Measurements from ENCODE around the gene FRMD4A.

FRMD4A gene

DNA sequence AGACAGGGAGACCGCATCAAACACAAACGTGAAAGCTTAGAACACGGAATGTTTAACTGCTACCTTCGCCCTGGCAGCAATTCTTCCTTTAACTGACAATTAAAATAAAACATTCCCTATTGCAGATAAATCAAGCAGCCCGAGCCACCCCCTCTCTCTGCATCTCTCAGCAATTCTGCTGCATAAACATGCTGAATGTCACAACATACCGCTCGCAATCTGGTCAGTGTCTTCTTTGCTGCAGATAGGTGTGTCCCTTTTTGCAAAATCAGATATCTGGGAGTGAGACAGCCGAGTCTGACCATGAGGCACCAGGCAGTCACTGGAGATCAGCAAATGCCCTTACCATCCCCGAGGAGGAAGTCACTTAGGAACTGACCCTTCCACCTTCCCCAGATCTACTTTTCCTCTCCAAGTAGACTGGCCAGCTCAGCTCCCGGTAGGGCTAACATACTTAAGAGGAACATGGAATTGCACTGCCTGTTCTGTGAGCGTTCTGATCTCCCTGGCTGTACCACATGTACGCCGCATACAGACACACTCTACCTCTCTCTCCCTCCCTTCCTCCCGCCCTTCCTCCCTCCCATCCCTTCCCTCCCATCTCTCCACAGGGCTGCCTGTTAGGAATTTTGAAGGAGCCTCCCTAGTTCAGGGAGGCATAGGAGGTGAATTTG, at the start of gene FRMD4A:
TSS of gene FRMD4A (minus strand) at position 537 of the 674 bp plus-strand sequence.
- no peak for DNase-seq (ENCODE audit: low read depth)
- TF ChIP-seq, protein P1, sequence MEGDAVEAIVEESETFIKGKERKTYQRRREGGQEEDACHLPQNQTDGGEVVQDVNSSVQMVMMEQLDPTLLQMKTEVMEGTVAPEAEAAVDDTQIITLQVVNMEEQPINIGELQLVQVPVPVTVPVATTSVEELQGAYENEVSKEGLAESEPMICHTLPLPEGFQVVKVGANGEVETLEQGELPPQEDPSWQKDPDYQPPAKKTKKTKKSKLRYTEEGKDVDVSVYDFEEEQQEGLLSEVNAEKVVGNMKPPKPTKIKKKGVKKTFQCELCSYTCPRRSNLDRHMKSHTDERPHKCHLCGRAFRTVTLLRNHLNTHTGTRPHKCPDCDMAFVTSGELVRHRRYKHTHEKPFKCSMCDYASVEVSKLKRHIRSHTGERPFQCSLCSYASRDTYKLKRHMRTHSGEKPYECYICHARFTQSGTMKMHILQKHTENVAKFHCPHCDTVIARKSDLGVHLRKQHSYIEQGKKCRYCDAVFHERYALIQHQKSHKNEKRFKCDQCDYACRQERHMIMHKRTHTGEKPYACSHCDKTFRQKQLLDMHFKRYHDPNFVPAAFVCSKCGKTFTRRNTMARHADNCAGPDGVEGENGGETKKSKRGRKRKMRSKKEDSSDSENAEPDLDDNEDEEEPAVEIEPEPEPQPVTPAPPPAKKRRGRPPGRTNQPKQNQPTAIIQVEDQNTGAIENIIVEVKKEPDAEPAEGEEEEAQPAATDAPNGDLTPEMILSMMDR (IDR thresholded peaks at IDR 0.05; ENCODE audit: low read depth, low read length), result no peak
- no peak for TF ChIP-seq POLR2A (IDR thresholded peaks at IDR 0.05; ENCODE audit: extremely low read depth, insufficient read length)
- no peak for TF ChIP-seq MYC (IDR thresholded peaks at IDR 0.05; ENCODE audit: low read depth, low read length)
- TF ChIP-seq, protein P2, sequence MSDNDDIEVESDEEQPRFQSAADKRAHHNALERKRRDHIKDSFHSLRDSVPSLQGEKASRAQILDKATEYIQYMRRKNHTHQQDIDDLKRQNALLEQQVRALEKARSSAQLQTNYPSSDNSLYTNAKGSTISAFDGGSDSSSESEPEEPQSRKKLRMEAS (IDR thresholded peaks at IDR 0.05; ENCODE audit: low read depth, low read length), result no peak
- H3K4me3 ChIP-seq (ENCODE audit: low read depth, low read length), result no peak within 1 kb of the TSS

DNA sequence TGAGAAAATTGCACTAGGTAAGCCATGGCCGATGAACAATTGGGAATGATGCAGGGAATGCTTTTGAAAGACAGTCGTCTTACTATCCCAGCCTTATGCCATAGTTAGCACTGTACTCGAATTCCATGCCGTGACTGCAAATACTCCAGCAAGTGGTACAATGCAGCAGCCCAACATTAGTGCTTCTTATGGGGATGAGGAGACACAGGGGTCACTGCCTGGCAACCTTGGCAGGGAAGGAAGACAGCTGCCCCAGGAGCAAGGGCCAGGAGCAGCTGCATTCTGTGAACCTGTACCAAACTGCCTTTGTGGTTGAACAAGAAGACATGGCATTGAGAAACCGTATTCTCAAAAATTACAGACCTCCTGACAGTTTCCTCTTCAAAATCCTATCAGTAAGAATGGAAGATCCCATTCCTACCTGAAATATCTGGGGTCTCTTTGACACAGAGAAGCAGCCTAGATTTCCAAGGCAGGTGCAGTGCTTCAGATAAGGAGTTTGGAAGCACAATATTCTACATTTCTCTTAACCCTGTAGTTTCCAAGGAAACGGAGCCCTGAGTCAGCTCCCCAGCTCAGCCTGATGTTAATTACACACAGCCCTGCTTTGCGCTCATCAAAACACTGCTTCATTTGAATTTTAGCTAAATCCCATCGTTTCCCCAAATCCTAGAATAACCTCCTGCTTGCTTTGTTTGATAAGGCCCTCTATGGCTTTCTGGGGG, 49.0 kb upstream of the FRMD4A start:
- no peak for DNase-seq (ENCODE audit: low read depth)
- TF ChIP-seq, protein P2 (IDR thresholded peaks at IDR 0.05; ENCODE audit: low read depth, low read length), result no peak
- no peak for TF ChIP-seq POLR2A (IDR thresholded peaks at IDR 0.05; ENCODE audit: extremely low read depth, insufficient read length)
- no peak for TF ChIP-seq MYC (IDR thresholded peaks at IDR 0.05; ENCODE audit: low read depth, low read length)
- TF ChIP-seq, protein P1 (IDR thresholded peaks at IDR 0.05; ENCODE audit: low read depth, low read length), result no peak

DNA sequence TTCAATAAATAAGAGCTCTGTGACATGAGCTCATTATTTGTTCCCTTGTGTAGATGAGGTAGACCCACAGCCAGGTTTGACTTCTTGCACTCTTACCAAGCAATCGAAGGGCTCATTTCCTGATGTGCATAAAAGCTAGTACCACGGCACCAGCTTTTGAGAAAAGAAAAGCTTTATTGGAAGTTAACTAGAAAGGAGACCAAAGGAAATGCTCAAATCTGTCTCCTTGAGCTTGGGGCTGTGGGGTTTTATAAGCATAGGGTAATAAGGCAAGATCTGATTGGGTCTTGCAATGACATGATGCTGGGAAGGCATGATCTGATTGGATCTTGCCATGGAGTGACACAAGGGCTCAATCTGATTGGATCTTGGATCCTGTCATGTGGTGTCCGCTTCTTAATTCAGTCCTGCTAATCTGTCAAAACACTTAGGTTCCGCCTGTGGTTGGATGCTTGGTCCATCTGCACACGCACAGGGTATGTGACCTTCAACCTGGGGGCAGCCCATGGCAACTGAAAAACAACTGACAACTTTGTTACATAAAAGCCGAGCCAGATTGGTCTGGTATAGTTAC, 47.8 kb upstream of the FRMD4A start:
- TF ChIP-seq, protein P1 (IDR thresholded peaks at IDR 0.05; ENCODE audit: low read depth, low read length), result no peak
- TF ChIP-seq POLR2A (IDR thresholded peaks at IDR 0.05; ENCODE audit: extremely low read depth, insufficient read length) (no peak), MYC (IDR thresholded peaks at IDR 0.05; ENCODE audit: low read depth, low read length) (no peak)
- TF ChIP-seq, protein P2 (IDR thresholded peaks at IDR 0.05; ENCODE audit: low read depth, low read length), result no peak
- no peak overlapping the region for H3K4me3 ChIP-seq (ENCODE audit: low read depth, low read length)
- DNase-seq (ENCODE audit: low read depth), result peak; percentile 12

More for the DNA sequence above, 49.0 kb upstream of the FRMD4A start:
- no peak overlapping the region for H3K4me3 ChIP-seq (ENCODE audit: low read depth, low read length)

DNA sequence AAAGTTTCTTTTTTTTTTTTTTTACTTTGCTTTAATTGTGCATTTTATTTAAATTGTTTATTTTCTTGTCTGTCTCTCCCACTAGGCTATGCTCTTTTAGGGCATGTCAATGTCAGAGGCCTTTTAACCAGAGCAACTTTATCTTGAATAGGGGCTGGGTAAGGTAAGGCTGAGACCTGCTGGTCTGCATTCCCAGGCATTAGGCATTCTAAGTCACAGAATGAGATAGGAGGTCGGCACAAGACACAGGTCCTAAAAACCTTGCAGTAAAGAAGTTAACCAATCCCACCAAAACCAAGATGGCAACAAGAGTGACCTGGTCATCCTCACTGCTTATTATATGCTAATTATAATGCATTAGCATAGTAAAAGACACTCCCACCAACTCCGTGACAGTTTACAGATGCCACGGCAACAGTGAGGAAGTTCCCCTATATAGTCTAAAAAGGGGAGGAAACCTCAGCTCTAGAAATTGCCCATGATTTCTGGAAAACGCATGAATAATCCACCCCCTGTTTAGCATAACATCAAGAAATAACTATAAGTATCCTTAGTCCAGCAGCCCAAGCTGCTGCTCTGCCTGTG, 47.0 kb upstream of the FRMD4A start:
- no peak overlapping the region for H3K4me3 ChIP-seq (ENCODE audit: low read depth, low read length)
- TF ChIP-seq, protein P2 (IDR thresholded peaks at IDR 0.05; ENCODE audit: low read depth, low read length), result no peak
- TF ChIP-seq POLR2A (IDR thresholded peaks at IDR 0.05; ENCODE audit: extremely low read depth, insufficient read length) (no peak), MYC (IDR thresholded peaks at IDR 0.05; ENCODE audit: low read depth, low read length) (no peak)
- TF ChIP-seq, protein P1 (IDR thresholded peaks at IDR 0.05; ENCODE audit: low read depth, low read length), result no peak
- no peak for DNase-seq (ENCODE audit: low read depth)

DNA sequence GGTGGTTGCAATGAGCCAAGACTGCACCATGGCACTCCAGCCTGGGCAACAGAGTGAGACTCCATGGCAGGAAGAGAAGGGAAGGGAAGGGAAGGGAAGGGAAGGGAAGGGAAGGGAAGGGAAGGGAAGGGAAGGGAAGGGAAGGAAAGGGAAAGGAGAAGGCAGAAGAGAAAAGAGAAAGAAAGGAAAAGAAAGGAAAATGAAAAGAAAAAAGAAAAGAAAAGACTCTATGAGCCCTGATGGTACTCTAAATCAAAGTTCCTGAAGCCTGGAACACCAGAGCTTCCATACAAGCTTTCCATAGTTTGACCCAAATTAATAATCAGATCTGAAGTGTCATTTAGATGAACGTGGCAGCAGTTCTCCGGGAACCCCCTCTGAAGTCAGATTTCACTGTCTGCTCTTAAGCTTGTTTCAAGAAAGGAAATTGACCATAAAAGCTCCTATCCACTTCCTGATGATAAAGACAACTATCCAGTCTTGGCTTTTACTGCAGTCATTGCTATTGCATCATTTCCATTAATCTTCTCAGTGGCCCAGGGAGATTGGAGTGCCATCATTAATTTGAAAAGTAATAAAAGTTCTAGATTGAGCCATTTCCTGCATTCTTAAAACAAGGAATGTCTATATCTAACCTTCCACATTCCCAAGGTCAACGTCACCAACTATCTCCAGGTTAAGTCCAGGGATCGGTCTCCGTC, 44.2 kb upstream of the FRMD4A start:
- TF ChIP-seq MYC (IDR thresholded peaks at IDR 0.05; ENCODE audit: low read depth, low read length), result no peak
- TF ChIP-seq, protein P2 (IDR thresholded peaks at IDR 0.05; ENCODE audit: low read depth, low read length), result no peak
- no peak for TF ChIP-seq POLR2A (IDR thresholded peaks at IDR 0.05; ENCODE audit: extremely low read depth, insufficient read length)
- TF ChIP-seq, protein P1 (IDR thresholded peaks at IDR 0.05; ENCODE audit: low read depth, low read length), result no peak
- DNase-seq (ENCODE audit: low read depth), result no peak
- no peak overlapping the region for H3K4me3 ChIP-seq (ENCODE audit: low read depth, low read length)

Measured in NB4 (cell line).